ENCODE measurements around the gene ABCC8.

ABCC8 gene

GRCh38 chr11:17343257-17343656 is 133.4 kb downstream of the ABCC8 start:
- no peak for DNase-seq
